Astrocyte of the cerebellum (primary cell): ENCODE data around the gene RDH5.

Experiments
- DNase-seq: peaks from one replicate; pipeline ENCODE4 v3.0.0-alpha.2; 2011; ENCODE audit warnings: low read depth
- H3K4me3 ChIP-seq: 2 replicates; pipeline ENCODE4 v1.5.1; 2011; ENCODE audit warnings: mild to moderate bottlenecking, low read depth, low read length, moderate library complexity
- CTCF ChIP-seq: IDR thresholded peaks from 2 replicates; pipeline ENCODE4 v1.5.1; 2012; ENCODE audit warnings: low read length, low read depth, moderate library complexity, mild to moderate bottlenecking; ENCODE audit errors: missing control alignments
- in situ Hi-C: cut with HindIII; loops from 2 replicates; pipeline ENCODE4 v1.10.0; 2017; ENCODE audit warnings: low sequenced_read_pairs

The RDH5 gene

GRCh38 chr12:55695349-55695748, 24.8 kb upstream of the RDH5 start:
- no peak for TF ChIP-seq CTCF
- in situ Hi-C loops, result no loop called here
- no peak overlapping the region for H3K4me3 ChIP-seq
- DNase-seq, result no peak

- in situ Hi-C loops, result no loop called here
- no peak for DNase-seq
- no peak overlapping the region for H3K4me3 ChIP-seq
- TF ChIP-seq CTCF, result no peak
These were observed 24.1 kb upstream of the RDH5 start for GRCh38 chr12:55696141-55696540.

- no peak overlapping the region for H3K4me3 ChIP-seq
- in situ Hi-C loops, result no loop called here
- no peak for DNase-seq
- no peak for TF ChIP-seq CTCF
These were observed 23.3 kb upstream of the RDH5 start for GRCh38 chr12:55696796-55697462.

GRCh38 chr12:55697686-55698085, 22.5 kb upstream of the RDH5 start:
- DNase-seq, result no peak
- TF ChIP-seq CTCF, result no peak
- H3K4me3 ChIP-seq, result no peak overlapping the region
- in situ Hi-C loops, result no loop called here

GRCh38 chr12:55698241-55698955, 21.8 kb upstream of the RDH5 start:
- no peak for DNase-seq
- H3K4me3 ChIP-seq, result no peak overlapping the region
- no peak for TF ChIP-seq CTCF
- in situ Hi-C loops, result no loop called here

GRCh38 chr12:55698965-55699364, 21.2 kb upstream of the RDH5 start:
- in situ Hi-C loops, result no loop called here
- no peak for DNase-seq
- TF ChIP-seq CTCF, result no peak
- H3K4me3 ChIP-seq, result no peak overlapping the region
